ENCODE measurements around the gene OR56B1.
"Not testable (repeated sequence)": the region's sequence is repeated elsewhere in the genome, so short reads cannot be mapped to it uniquely, and the experiment has no call there.

Gene OR56B1, protein sequence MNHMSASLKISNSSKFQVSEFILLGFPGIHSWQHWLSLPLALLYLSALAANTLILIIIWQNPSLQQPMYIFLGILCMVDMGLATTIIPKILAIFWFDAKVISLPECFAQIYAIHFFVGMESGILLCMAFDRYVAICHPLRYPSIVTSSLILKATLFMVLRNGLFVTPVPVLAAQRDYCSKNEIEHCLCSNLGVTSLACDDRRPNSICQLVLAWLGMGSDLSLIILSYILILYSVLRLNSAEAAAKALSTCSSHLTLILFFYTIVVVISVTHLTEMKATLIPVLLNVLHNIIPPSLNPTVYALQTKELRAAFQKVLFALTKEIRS

DNA sequence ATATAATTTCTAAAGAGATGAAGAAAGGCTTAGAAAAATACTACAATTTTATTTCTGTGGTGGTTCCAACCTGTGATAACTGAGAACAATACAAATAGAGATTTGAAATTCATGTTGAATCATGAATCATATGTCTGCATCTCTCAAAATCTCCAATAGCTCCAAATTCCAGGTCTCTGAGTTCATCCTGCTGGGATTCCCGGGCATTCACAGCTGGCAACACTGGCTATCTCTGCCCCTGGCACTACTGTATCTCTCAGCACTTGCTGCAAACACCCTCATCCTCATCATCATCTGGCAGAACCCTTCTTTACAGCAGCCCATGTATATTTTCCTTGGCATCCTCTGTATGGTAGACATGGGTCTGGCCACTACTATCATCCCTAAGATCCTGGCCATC is at the start of gene OR56B1:
Gene OR56B1, plus strand, starts transcription at position 53 of the 400 bp plus-strand sequence. Its CDS starts 69 bp downstream, at position 122.
- no peak within 1 kb of the TSS for H3K27ac ChIP-seq (ENCODE audit: low read length)
- no peak within 1 kb of the TSS for H3K4me3 ChIP-seq (ENCODE audit: low read length)
- H3K36me3 ChIP-seq (ENCODE audit: insufficient read depth, low read depth, low read length), result no peaks in the 10 kb centered on the region
- H3K9me3 ChIP-seq (ENCODE audit: insufficient read depth, low read depth, low read length), result no peaks in the 10 kb centered on the region
- no peaks in the 10 kb centered on the region for H3K4me1 ChIP-seq (ENCODE audit: insufficient read depth, low read length)
- no peaks in the 10 kb centered on the region for H3K27me3 ChIP-seq (ENCODE audit: insufficient read depth, low read length)
- H3K9ac ChIP-seq (ENCODE audit: low read depth, low read length), result no peak within 1 kb of the TSS

DNA sequence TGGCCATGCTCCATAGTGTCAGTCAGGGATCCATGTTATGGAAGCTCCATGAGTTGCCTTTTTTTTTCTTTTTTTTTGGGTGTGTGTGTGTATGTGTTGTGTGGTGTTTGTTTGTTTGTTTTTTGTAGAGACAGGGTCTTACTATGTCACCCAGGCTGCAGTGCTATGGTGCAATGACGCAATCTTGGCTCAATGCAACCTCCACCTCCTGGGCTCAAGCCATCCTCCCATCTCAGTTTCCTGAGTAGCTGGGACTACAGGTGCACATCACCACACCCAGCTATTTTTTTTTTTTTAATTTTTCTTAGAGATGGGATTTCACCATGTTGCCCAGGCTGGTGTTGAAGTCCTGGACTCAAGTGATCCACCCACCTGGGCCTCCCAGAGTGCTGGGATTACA is 47.8 kb upstream of the OR56B1 start:
- no peak overlapping the region for H3K27ac ChIP-seq (ENCODE audit: low read length)
- H3K9ac ChIP-seq (ENCODE audit: low read depth, low read length), result no peak overlapping the region
- no peaks in the 10 kb centered on the region for H3K9me3 ChIP-seq (ENCODE audit: insufficient read depth, low read depth, low read length)
- no peak overlapping the region for H3K4me3 ChIP-seq (ENCODE audit: low read length)
- no peaks in the 10 kb centered on the region for H3K36me3 ChIP-seq (ENCODE audit: insufficient read depth, low read depth, low read length)
- H3K27me3 ChIP-seq (ENCODE audit: insufficient read depth, low read length), result no peaks in the 10 kb centered on the region
- peaks cover 25% of the 10 kb centered on the region for H3K4me1 ChIP-seq (ENCODE audit: insufficient read depth, low read length)

DNA sequence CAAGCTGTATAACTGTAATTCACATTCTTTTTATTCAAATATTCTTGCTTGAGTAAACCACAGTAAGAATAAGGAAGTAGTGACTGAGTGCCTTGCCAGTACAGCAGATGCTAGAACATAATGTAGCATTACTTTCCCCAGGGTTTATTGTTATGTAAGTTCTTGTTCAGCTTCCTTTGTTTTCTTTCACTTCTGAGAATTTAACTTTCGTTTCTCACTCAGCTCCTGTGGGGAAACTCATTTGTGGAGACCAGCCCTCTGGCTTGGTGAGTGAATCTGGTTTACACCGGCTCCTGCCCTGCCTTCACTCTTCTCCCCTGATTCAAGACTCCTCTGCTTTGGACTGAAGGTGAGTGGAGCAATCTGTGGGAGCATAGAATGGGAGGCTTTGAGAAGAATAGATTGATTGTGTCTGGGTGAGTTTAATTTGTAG is 46.7 kb upstream of the OR56B1 start, which contains the start of gene TRIM22:
Gene TRIM22, plus strand, starts transcription at position 240 of the 433 bp plus-strand sequence. CDS start 6,443 bp downstream, outside the sequence.
- peak within 1 kb of the TSS; percentile 83; the same call in 1 of the 2 replicates for H3K9ac ChIP-seq (ENCODE audit: low read depth, low read length)
- H3K9me3 ChIP-seq (ENCODE audit: insufficient read depth, low read depth, low read length), result no peaks in the 10 kb centered on the region
- peak within 1 kb of the TSS; percentile 75 for H3K4me3 ChIP-seq (ENCODE audit: low read length)
- no peaks in the 10 kb centered on the region for H3K36me3 ChIP-seq (ENCODE audit: insufficient read depth, low read depth, low read length)
- H3K27ac ChIP-seq (ENCODE audit: low read length), result peak within 1 kb of the TSS; percentile 63
- peaks cover 25% of the 10 kb centered on the region for H3K4me1 ChIP-seq (ENCODE audit: insufficient read depth, low read length)
- no peaks in the 10 kb centered on the region for H3K27me3 ChIP-seq (ENCODE audit: insufficient read depth, low read length)

DNA sequence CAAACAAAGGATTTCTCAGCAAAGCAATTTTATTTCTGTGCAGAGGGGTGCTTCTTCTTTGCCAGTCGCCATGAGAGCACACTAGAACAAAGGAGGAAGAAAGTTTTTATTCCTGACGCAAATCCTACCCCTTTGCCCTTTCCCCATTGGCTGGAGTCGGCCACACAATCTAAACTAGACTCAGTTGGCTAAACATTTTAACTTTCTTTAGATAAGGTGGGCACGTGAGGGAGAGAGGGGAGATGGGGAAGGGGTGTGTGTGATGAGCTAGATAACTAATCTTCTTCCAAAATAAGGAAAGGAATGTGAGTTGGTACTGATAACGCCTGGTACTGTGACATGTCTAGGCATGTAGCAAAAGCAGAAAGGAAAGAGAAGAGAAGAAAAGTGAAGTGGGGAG is 46.0 kb upstream of the OR56B1 start:
- peak overlapping the region; percentile 83; the same call in 1 of the 2 replicates for H3K9ac ChIP-seq (ENCODE audit: low read depth, low read length)
- no peaks in the 10 kb centered on the region for H3K36me3 ChIP-seq (ENCODE audit: insufficient read depth, low read depth, low read length)
- peaks cover 25% of the 10 kb centered on the region for H3K4me1 ChIP-seq (ENCODE audit: insufficient read depth, low read length)
- H3K27ac ChIP-seq (ENCODE audit: low read length), result peak overlapping the region; percentile 63
- H3K27me3 ChIP-seq (ENCODE audit: insufficient read depth, low read length), result no peaks in the 10 kb centered on the region
- peak overlapping the region; percentile 75 for H3K4me3 ChIP-seq (ENCODE audit: low read length)
- H3K9me3 ChIP-seq (ENCODE audit: insufficient read depth, low read depth, low read length), result no peaks in the 10 kb centered on the region

DNA sequence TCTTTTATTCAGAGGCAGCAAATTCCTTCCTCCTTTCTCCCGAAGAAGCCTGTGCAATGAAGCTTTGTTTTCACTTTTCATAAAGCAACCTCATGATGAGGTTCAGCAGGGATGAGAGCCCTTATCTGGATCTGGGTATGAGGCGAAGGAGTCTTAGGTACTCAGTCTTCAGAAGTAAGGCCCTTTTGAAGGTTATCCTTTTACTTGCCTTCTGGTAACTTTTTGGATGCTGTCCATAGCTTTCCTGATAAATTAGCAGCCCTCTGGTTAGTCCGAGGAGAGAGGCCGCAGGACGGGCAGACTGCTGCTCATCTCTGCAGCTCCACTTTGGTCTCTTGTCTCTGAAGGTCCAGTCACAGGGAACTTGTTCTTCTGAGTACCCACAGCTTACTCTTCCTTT is 45.5 kb upstream of the OR56B1 start:
- peak overlapping the region; percentile 83; the same call in 1 of the 2 replicates for H3K9ac ChIP-seq (ENCODE audit: low read depth, low read length)
- H3K4me1 ChIP-seq (ENCODE audit: insufficient read depth, low read length), result peaks cover 28% of the 10 kb centered on the region
- H3K9me3 ChIP-seq (ENCODE audit: insufficient read depth, low read depth, low read length), result no peaks in the 10 kb centered on the region
- peak overlapping the region; percentile 63 for H3K27ac ChIP-seq (ENCODE audit: low read length)
- no peaks in the 10 kb centered on the region for H3K27me3 ChIP-seq (ENCODE audit: insufficient read depth, low read length)
- peak overlapping the region; percentile 75 for H3K4me3 ChIP-seq (ENCODE audit: low read length)
- H3K36me3 ChIP-seq (ENCODE audit: insufficient read depth, low read depth, low read length), result peaks cover under 1% of the 10 kb centered on the region

DNA sequence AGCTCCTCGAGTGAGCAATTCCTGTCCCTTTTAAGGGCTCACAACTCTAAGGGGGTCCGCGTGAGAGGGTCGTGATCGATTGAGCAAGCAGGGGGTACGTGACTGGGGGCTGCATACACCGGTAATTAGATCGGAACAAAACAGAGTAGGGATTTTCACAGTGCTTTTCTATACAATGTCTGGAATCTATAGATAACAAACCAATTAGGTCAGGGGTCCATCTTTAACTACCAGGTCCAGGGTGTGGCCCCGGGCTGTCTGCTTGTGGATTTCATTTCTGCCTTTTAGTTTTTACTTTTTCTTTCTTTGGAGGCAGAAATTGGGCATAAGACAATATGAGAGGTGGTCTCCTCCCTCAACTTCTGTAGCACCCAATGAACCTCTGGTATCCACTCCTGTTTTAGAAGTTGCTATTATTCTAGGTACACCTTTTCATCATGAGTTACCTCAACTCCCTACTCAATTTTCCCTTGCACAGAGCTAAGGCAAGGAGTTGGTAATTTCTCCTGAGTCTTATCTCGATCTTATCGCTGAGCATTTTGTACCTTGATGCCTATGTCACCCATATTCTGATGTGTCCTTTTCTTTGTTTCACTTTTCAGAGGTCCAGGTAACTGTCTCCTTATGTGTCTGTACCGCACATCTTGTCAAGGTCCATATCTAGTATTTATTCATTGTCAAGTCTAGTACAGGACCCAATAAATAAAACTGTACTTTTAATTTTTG is 44.8 kb upstream of the OR56B1 start:
- not testable (repeated sequence) for H3K27me3 ChIP-seq (ENCODE audit: insufficient read depth, low read length); H3K36me3 ChIP-seq (ENCODE audit: insufficient read depth, low read depth, low read length); H3K27ac ChIP-seq (ENCODE audit: low read length); H3K9me3 ChIP-seq (ENCODE audit: insufficient read depth, low read depth, low read length)
- Histone ChIP-seq H3K9ac (ENCODE audit: low read depth, low read length) (peak overlapping the region; percentile 83; the same call in 1 of the 2 replicates), H3K4me3 (ENCODE audit: low read length) (peak overlapping the region; percentile 75; the same call in 1 of the 2 replicates), H3K4me1 (ENCODE audit: insufficient read depth, low read length) (peaks cover 28% of the 10 kb centered on the region)

DNA sequence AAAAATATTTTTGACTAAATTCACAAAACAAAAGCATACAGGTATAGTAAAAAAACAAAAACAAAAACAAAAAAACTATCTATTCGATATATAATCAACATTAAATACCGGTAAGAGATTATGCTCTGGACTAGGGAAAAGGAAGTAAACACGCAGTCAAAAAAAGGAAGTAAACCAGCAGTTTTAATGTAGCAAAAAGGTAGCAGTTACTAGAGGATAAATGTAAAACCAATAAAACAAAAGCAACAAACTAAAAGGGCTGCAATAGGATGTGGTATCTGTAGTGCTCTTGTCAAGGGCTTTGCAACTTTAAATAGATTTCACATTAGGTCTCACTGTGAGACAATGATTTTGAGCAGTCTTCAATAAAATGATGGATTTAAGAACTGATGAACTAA is 44.3 kb upstream of the OR56B1 start:
- Histone ChIP-seq H3K9ac (ENCODE audit: low read depth, low read length) (peak overlapping the region; percentile 31; the same call in 1 of the 2 replicates), H3K4me3 (ENCODE audit: low read length) (peak overlapping the region; percentile 32), H3K36me3 (ENCODE audit: insufficient read depth, low read depth, low read length) (peaks cover 13% of the 10 kb centered on the region), H3K4me1 (ENCODE audit: insufficient read depth, low read length) (peaks cover 28% of the 10 kb centered on the region), H3K9me3 (ENCODE audit: insufficient read depth, low read depth, low read length) (no peaks in the 10 kb centered on the region), H3K27me3 (ENCODE audit: insufficient read depth, low read length) (no peaks in the 10 kb centered on the region), H3K27ac (ENCODE audit: low read length) (no peak overlapping the region)

DNA sequence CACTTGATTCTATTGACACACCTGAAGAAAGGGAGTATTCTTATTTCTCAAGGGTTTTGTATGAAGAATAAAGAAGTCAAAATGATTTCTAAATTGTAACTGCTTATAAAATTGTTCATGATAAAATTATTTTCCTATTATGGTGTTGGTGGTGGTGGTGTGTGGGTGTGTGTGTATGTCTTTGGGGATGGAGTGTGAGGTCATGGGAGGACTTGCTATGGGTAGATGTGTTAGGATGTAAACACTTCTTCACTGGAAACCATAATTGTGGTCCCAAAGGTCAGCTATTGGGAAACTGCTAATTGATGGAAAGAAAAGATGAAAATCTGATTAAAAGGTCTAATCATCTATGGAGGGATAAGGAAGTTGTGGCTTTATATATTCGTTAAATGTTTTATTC is 41.6 kb upstream of the OR56B1 start:
- Histone ChIP-seq H3K4me3 (ENCODE audit: low read length) (no peak overlapping the region), H3K9ac (ENCODE audit: low read depth, low read length) (no peak overlapping the region), H3K9me3 (ENCODE audit: insufficient read depth, low read depth, low read length) (no peaks in the 10 kb centered on the region), H3K4me1 (ENCODE audit: insufficient read depth, low read length) (peaks cover 19% of the 10 kb centered on the region), H3K36me3 (ENCODE audit: insufficient read depth, low read depth, low read length) (peaks cover 33% of the 10 kb centered on the region), H3K27ac (ENCODE audit: low read length) (no peak overlapping the region), H3K27me3 (ENCODE audit: insufficient read depth, low read length) (no peaks in the 10 kb centered on the region)

DNA sequence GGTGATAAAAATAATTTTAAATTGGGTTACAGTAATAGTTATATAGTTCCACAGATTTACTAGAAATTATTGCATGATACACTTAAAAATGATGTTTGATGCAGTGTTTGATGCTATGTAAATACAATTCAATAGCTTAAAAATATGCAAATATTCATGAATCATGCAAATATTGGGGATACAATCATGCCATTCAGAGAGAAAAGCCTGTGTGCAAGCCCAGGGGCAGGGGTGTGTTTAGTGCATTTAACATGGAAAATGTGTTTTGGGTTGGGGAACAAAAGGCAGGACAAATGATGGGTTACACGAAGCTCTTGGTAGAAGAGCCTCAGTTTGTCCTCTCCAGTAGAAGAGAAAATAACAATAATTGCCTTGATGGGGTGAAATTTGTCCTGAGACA is 40.7 kb upstream of the OR56B1 start:
- Histone ChIP-seq H3K9me3 (ENCODE audit: insufficient read depth, low read depth, low read length) (no peaks in the 10 kb centered on the region), H3K27me3 (ENCODE audit: insufficient read depth, low read length) (no peaks in the 10 kb centered on the region), H3K4me1 (ENCODE audit: insufficient read depth, low read length) (peaks cover 13% of the 10 kb centered on the region), H3K27ac (ENCODE audit: low read length) (no peak overlapping the region), H3K4me3 (ENCODE audit: low read length) (no peak overlapping the region), H3K36me3 (ENCODE audit: insufficient read depth, low read depth, low read length) (peaks cover 33% of the 10 kb centered on the region), H3K9ac (ENCODE audit: low read depth, low read length) (no peak overlapping the region)

DNA sequence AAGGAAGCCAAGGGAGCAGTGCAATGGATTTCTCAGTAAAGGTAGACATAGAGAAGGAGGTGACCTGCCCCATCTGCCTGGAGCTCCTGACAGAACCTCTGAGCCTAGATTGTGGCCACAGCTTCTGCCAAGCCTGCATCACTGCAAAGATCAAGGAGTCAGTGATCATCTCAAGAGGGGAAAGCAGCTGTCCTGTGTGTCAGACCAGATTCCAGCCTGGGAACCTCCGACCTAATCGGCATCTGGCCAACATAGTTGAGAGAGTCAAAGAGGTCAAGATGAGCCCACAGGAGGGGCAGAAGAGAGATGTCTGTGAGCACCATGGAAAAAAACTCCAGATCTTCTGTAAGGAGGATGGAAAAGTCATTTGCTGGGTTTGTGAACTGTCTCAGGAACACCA is 40.0 kb upstream of the OR56B1 start:
- peaks cover 13% of the 10 kb centered on the region for H3K4me1 ChIP-seq (ENCODE audit: insufficient read depth, low read length)
- no peaks in the 10 kb centered on the region for H3K9me3 ChIP-seq (ENCODE audit: insufficient read depth, low read depth, low read length)
- H3K36me3 ChIP-seq (ENCODE audit: insufficient read depth, low read depth, low read length), result peaks cover 33% of the 10 kb centered on the region
- no peak overlapping the region for H3K4me3 ChIP-seq (ENCODE audit: low read length)
- H3K27ac ChIP-seq (ENCODE audit: low read length), result no peak overlapping the region
- H3K27me3 ChIP-seq (ENCODE audit: insufficient read depth, low read length), result no peaks in the 10 kb centered on the region
- H3K9ac ChIP-seq (ENCODE audit: low read depth, low read length), result no peak overlapping the region

DNA sequence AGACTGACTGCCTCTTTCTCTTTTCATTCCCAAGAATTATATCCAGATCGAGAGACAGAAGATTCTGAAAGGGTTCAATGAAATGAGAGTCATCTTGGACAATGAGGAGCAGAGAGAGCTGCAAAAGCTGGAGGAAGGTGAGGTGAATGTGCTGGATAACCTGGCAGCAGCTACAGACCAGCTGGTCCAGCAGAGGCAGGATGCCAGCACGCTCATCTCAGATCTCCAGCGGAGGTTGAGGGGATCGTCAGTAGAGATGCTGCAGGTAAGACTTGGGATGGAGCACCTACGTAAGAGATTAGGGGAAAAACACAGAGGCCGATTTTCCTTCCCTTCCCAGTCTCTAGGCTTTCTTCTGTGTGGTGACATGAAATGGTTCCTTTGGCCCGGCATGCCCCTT is 38.0 kb upstream of the OR56B1 start:
- no peak overlapping the region for H3K9ac ChIP-seq (ENCODE audit: low read depth, low read length)
- no peaks in the 10 kb centered on the region for H3K27me3 ChIP-seq (ENCODE audit: insufficient read depth, low read length)
- no peaks in the 10 kb centered on the region for H3K9me3 ChIP-seq (ENCODE audit: insufficient read depth, low read depth, low read length)
- H3K36me3 ChIP-seq (ENCODE audit: insufficient read depth, low read depth, low read length), result peaks cover 41% of the 10 kb centered on the region
- no peak overlapping the region for H3K4me3 ChIP-seq (ENCODE audit: low read length)
- H3K27ac ChIP-seq (ENCODE audit: low read length), result no peak overlapping the region
- peaks cover 3% of the 10 kb centered on the region; the same call in 1 of the 2 replicates for H3K4me1 ChIP-seq (ENCODE audit: insufficient read depth, low read length)

All from iPS-20b (cell line).